WERI-Rb-1 (cell line): ENCODE results near the gene MYO1H.

Source experiments
- DNase-seq: peaks from one replicate; pipeline ENCODE4 v3.0.0-alpha.2; 2020
- H3K27ac ChIP-seq: fragments of 250-450 bp; sonication (Bioruptor Pico); 2 replicates; pipeline ENCODE4 v1.5.1; 2020; ENCODE audit warnings: mild to moderate bottlenecking, moderate library complexity
- H3K27me3 ChIP-seq: fragments of 250-450 bp; sonication (Bioruptor Pico); 2 replicates; pipeline ENCODE4 v1.5.1; 2021; ENCODE audit warnings: mild to moderate bottlenecking, low read depth, moderate library complexity; ENCODE audit not compliant: insufficient read depth, severe bottlenecking
- H3K36me3 ChIP-seq: fragments of 250-450 bp; sonication (Bioruptor Pico); 2 replicates; pipeline ENCODE4 v1.5.1; 2020; ENCODE audit warnings: mild to moderate bottlenecking, moderate library complexity
- H3K4me3 ChIP-seq: 2 replicates; pipeline ENCODE4 v1.5.1; 2011; ENCODE audit warnings: low read depth, mild to moderate bottlenecking, control low read depth, low read length
- H3K9me3 ChIP-seq: fragments of 250-450 bp; sonication (Bioruptor Pico); 2 replicates; pipeline ENCODE4 v1.5.1; 2021; ENCODE audit warnings: mild to moderate bottlenecking, moderate library complexity; ENCODE audit not compliant: severe bottlenecking
- CTCF ChIP-seq: IDR thresholded peaks from 2 replicates; pipeline ENCODE4 v1.5.1; 2011; ENCODE audit warnings: low read depth, mild to moderate bottlenecking, control low read depth, inconsistent platforms, low read length

The MYO1H gene

GRCh38 chr12:109488051-109488665 lies 140.5 kb downstream of the MYO1H start:
- no peaks in the 10 kb centered on the region for H3K9me3 ChIP-seq
- H3K27ac ChIP-seq, result no peak overlapping the region
- TF ChIP-seq CTCF, result no peak
- H3K36me3 ChIP-seq, result peaks cover 71% of the 10 kb centered on the region
- no peak for DNase-seq
- no peak overlapping the region for H3K4me3 ChIP-seq
- no peaks in the 10 kb centered on the region for H3K27me3 ChIP-seq

GRCh38 chr12:109489016-109489954 lies 141.6 kb downstream of the MYO1H start:
- peaks cover 71% of the 10 kb centered on the region for H3K36me3 ChIP-seq
- no peak overlapping the region for H3K4me3 ChIP-seq
- no peak for TF ChIP-seq CTCF
- no peak for DNase-seq
- H3K9me3 ChIP-seq, result no peaks in the 10 kb centered on the region
- no peaks in the 10 kb centered on the region for H3K27me3 ChIP-seq
- H3K27ac ChIP-seq, result no peak overlapping the region

- peaks cover 67% of the 10 kb centered on the region for H3K36me3 ChIP-seq
- no peak overlapping the region for H3K27ac ChIP-seq
- no peak for DNase-seq
Observed at GRCh38 chr12:109489955-109490565, 142.4 kb downstream of the MYO1H start.

GRCh38 chr12:109491671-109492070 lies 144.0 kb downstream of the MYO1H start:
- no peak for TF ChIP-seq CTCF
- no peak for DNase-seq
- no peak overlapping the region for H3K4me3 ChIP-seq
- H3K27me3 ChIP-seq, result no peaks in the 10 kb centered on the region
- H3K36me3 ChIP-seq, result peaks cover 53% of the 10 kb centered on the region
- H3K9me3 ChIP-seq, result no peaks in the 10 kb centered on the region
- H3K27ac ChIP-seq, result no peak overlapping the region

More at GRCh38 chr12:109489955-109490565, 142.4 kb downstream of the MYO1H start:
- no peak for TF ChIP-seq CTCF
- no peaks in the 10 kb centered on the region for H3K27me3 ChIP-seq
- no peaks in the 10 kb centered on the region for H3K9me3 ChIP-seq
- no peak overlapping the region for H3K4me3 ChIP-seq

GRCh38 chr12:109492371-109492770 lies 144.7 kb downstream of the MYO1H start:
- no peak for TF ChIP-seq CTCF
- H3K36me3 ChIP-seq, result peaks cover 46% of the 10 kb centered on the region
- no peaks in the 10 kb centered on the region for H3K27me3 ChIP-seq
- H3K27ac ChIP-seq, result no peak overlapping the region
- no peak overlapping the region for H3K4me3 ChIP-seq
- no peaks in the 10 kb centered on the region for H3K9me3 ChIP-seq
- DNase-seq, result no peak
